NT2/D1 (cell line): Measurements from ENCODE around the gene HOTAIR.

Source experiments
- DNase-seq: peaks from one replicate; pipeline ENCODE4 v3.0.0-alpha.2; 2011; ENCODE audit warnings: low read depth, low spot score
- H3K27me3 ChIP-seq: 2 replicates; pipeline ENCODE4 v1.6.0; 2011; ENCODE audit warnings: mild to moderate bottlenecking; ENCODE audit not compliant: insufficient read length, insufficient read depth
- H3K36me3 ChIP-seq: 2 replicates; pipeline ENCODE4 v1.6.1; 2011; ENCODE audit warnings: mild to moderate bottlenecking, low read length, mixed read lengths; ENCODE audit not compliant: insufficient read depth, insufficient read length
- H3K4me1 ChIP-seq: 2 replicates; pipeline ENCODE4 v1.5.1; 2011; ENCODE audit not compliant: insufficient read depth, insufficient read length
- H3K4me3 ChIP-seq: 2 replicates; pipeline ENCODE4 v1.5.1; 2011; ENCODE audit warnings: low read depth; ENCODE audit not compliant: insufficient read length
- H3K9ac ChIP-seq: 2 replicates; pipeline ENCODE4 v1.6.0; 2011; ENCODE audit warnings: low read depth; ENCODE audit not compliant: insufficient read length
- H3K9me3 ChIP-seq: 2 replicates; pipeline ENCODE4 v1.5.1; 2011; ENCODE audit warnings: mild to moderate bottlenecking, low read length; ENCODE audit not compliant: insufficient read depth
- SUZ12 ChIP-seq: IDR thresholded peaks from 2 replicates; pipeline ENCODE4 v1.6.1; 2011; ENCODE audit not compliant: insufficient read length, insufficient read depth; ENCODE audit errors: extremely low read depth
- YY1 ChIP-seq: IDR thresholded peaks from 2 replicates; pipeline ENCODE4 v1.6.1; 2011; ENCODE audit not compliant: insufficient read length, insufficient read depth
- ZNF274 ChIP-seq: IDR thresholded peaks from 2 replicates; pipeline ENCODE4 v1.6.1; 2011; ENCODE audit warnings: mild to moderate bottlenecking, low read depth, low read length

Gene HOTAIR

GRCh38 chr12:54019091-54019811 is 44.5 kb upstream of the HOTAIR start:
- peak overlapping the region; percentile 56 for H3K9ac ChIP-seq
- H3K4me1 ChIP-seq, result peaks cover 6% of the 10 kb centered on the region
- H3K9me3 ChIP-seq, result no peaks in the 10 kb centered on the region
- no peak overlapping the region for H3K4me3 ChIP-seq
- DNase-seq, result no peak
- TF ChIP-seq ZNF274 (no peak), SUZ12 (peak; percentile 96)
- H3K36me3 ChIP-seq, result no peaks in the 10 kb centered on the region
- peaks cover 99% of the 10 kb centered on the region for H3K27me3 ChIP-seq

GRCh38 chr12:54018468-54018984 is 43.8 kb upstream of the HOTAIR start:
- Histone ChIP-seq H3K9me3 (no peaks in the 10 kb centered on the region), H3K4me1 (peaks cover 6% of the 10 kb centered on the region), H3K27me3 (peaks cover 99% of the 10 kb centered on the region), H3K4me3 (peak overlapping the region; percentile 18), H3K9ac (no peak overlapping the region), H3K36me3 (no peaks in the 10 kb centered on the region)
- TF ChIP-seq ZNF274 (no peak), SUZ12 (peak; percentile 31)
- no peak for DNase-seq

GRCh38 chr12:54017878-54018467 is 43.2 kb upstream of the HOTAIR start:
- TF ChIP-seq YY1 (no peak), ZNF274 (no peak), SUZ12 (peak; percentile 13)
- Histone ChIP-seq H3K9me3 (no peaks in the 10 kb centered on the region), H3K4me3 (peak overlapping the region; percentile 18), H3K9ac (peak overlapping the region; percentile 50), H3K4me1 (peaks cover 6% of the 10 kb centered on the region), H3K36me3 (no peaks in the 10 kb centered on the region), H3K27me3 (peaks cover 99% of the 10 kb centered on the region)
- DNase-seq, result no peak

GRCh38 chr12:54017027-54017788 is 42.5 kb upstream of the HOTAIR start:
- no peak overlapping the region for H3K9ac ChIP-seq
- TF ChIP-seq ZNF274, result no peak
- no peak for TF ChIP-seq YY1
- TF ChIP-seq SUZ12, result peak; percentile 7
- no peaks in the 10 kb centered on the region for H3K36me3 ChIP-seq
- H3K9me3 ChIP-seq, result no peaks in the 10 kb centered on the region
- H3K4me3 ChIP-seq, result no peak overlapping the region
- DNase-seq, result no peak
- H3K27me3 ChIP-seq, result peaks cover 99% of the 10 kb centered on the region
- peaks cover 6% of the 10 kb centered on the region for H3K4me1 ChIP-seq

GRCh38 chr12:54016478-54016964 is 41.8 kb upstream of the HOTAIR start:
- peaks cover 98% of the 10 kb centered on the region for H3K27me3 ChIP-seq

GRCh38 chr12:54016051-54016450 is 41.3 kb upstream of the HOTAIR start:
- Histone ChIP-seq H3K4me1 (peaks cover 4% of the 10 kb centered on the region), H3K27me3 (peaks cover 98% of the 10 kb centered on the region), H3K9me3 (no peaks in the 10 kb centered on the region), H3K36me3 (no peaks in the 10 kb centered on the region), H3K4me3 (no peak overlapping the region), H3K9ac (no peak overlapping the region)
- DNase-seq, result no peak
- TF ChIP-seq YY1 (no peak), SUZ12 (no peak), ZNF274 (no peak)

More at GRCh38 chr12:54016478-54016964, 41.8 kb upstream of the HOTAIR start:
- Histone ChIP-seq H3K36me3 (no peaks in the 10 kb centered on the region), H3K9me3 (no peaks in the 10 kb centered on the region), H3K9ac (no peak overlapping the region), H3K4me1 (peaks cover 4% of the 10 kb centered on the region), H3K4me3 (no peak overlapping the region)
- TF ChIP-seq ZNF274 (no peak), SUZ12 (peak; percentile 23)
- DNase-seq, result no peak
